ENCODE measurements around the gene ANXA7.
"Not testable (repeated sequence)": the region's sequence is repeated elsewhere in the genome, so short reads cannot be mapped to it uniquely, and the experiment has no call there.

The ANXA7 gene

DNA sequence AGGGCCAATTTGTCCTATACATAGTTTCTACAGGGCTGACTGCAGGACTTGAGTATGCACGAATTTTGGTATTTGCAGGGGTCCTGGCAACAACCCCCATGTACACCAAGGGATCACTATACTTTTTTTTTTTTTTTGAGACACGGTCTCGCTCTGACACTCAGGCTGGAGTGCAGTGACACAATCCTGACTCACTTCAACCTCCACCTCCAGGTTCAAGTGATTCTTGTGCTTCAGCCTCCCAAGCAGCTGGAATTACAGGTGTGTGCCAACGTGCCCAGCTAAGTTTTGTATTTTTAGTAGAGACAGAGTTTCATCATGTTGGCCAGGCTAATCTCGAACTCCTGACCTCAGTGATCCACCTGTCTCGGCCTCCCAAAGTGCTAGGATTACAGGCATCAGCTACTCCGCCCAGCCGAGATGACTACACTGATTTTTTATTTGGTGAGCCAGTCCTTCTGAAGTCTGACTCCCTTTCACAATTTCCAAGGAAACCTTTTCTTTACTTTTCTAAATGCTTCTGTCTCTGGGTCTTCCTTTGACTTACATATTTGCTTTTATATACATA is 75.0 kb downstream of the ANXA7 start:
- DNase-seq (ENCODE audit: low spot score): no peak

DNA sequence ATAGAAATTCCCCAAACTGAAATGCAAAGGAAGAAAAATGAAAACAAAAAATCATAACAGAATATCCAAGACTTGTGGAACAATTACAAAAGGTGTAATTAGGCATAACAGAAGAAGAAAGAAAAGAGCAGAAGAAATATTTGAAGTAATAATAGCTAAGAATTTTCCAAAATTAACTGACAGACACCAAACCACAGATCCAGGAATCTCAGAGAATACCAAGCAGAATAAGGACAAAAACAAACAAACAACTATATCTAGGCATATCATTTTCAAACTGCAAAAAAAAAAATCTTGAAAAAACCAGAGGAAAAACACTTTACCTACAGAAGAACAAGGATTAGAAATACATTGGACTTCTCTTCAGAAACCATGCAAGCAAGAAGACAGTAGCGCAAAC is 80.7 kb downstream of the ANXA7 start:
- no peak for DNase-seq (ENCODE audit: low spot score)

DNA sequence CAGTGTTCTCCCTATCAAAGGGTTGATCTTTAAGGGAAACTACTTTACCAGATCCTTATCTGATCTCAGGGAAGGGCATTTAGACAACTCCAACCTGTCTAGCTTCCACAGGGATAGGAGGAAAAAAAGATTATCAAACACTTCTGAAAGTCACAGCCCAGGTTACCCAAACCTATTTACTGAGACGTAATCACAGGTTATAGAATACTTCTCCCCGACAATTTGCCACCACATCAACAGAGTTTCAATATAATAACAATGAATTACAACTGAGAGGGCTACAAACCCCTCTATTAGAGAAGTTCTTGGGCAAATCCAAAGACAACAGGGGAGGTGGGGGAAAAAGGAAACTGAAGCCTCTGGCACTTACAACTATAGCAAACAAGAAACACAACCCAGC is 81.5 kb downstream of the ANXA7 start:
- DNase-seq (ENCODE audit: low spot score): no peak

DNA sequence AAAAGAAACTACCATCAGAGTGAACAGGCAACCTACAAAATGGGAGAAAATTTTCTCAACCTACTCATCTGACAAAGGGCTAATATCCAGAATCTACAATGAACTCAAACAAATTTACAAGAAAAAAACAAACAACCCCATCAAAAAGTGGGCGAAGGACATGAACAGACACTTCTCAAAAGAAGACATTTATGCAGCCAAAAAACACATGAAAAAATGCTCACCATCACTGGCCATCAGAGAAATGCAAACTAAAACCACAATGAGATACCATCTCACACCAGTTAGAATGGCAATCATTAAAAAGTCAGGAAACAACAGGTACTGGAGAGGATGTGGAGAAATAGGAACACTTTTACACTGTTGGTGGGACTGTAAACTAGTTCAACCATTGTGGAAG is 85.3 kb downstream of the ANXA7 start:
- DNase-seq (ENCODE audit: low spot score): not testable (repeated sequence)

DNA sequence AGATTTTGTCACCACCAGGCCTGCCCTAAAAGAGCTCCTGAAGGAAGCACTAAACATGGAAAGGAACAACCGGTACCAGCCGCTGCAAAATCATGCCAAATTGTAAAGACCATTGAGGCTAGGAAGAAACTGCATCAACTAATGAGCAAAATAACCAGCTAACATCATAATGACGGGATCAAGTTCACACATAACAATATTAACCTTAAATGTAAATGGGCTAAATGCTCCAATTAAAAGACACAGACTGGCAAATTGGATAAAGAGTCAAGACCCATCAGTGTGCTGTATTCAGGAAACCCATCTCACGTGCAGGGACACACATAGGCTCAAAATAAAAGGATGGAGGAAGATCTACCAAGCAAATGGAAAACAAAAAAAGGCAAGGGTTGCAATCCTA is 88.6 kb downstream of the ANXA7 start:
- not testable (repeated sequence) for DNase-seq (ENCODE audit: low spot score)
